ENCODE data around the gene PITPNB. TPM values are rescaled to one million over a fixed set of nuclear protein-coding genes. Genes with fewer than 3 reads are reported as not detected.

Gene PITPNB
- total and polyA plus RNA-seq, 9 donors = 18.2 to 56.2 (median 42.4) TPM

DNA sequence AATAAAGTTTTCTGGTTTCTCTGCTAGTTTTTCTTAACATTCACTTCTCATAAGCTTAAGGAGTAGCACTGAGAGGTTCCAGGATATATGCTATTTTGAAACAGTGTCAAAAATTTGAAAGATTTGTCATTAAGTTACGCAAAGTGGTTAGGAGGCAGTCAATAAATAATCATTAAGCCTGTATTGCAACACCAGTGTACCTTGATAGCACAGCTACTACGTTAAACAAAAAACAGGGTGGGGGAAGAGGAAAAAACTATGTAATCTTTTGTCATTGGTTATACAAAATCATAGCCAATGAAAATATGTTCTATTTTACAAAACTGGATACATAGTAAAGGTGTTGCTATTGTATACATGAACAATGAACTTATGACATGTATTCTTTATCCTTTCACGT is 30.4 kb upstream of the PITPNB start:
- Histone ChIP-seq H3K27me3 (ENCODE audit: control insufficient read depth, insufficient read depth, low read length) (no peaks in the 10 kb centered on the region), H3K9me3 (replicated peaks; ENCODE audit: control insufficient read depth, low read depth, low read length) (no peaks in the 10 kb centered on the region), H3K4me3 (ENCODE audit: low read length) (no peak overlapping the region), H3K4me1 (ENCODE audit: control insufficient read depth, insufficient read depth, low read length) (no peaks in the 10 kb centered on the region), H3K36me3 (ENCODE audit: control insufficient read depth, insufficient read depth, low read length) (no peaks in the 10 kb centered on the region), H3K27ac (ENCODE audit: low read length) (no peak overlapping the region)
- DNase-seq = no peak
- WGBS (ENCODE audit: insufficient coverage) = no CpG with 5 or more reads among the region's 3 CpGs

DNA sequence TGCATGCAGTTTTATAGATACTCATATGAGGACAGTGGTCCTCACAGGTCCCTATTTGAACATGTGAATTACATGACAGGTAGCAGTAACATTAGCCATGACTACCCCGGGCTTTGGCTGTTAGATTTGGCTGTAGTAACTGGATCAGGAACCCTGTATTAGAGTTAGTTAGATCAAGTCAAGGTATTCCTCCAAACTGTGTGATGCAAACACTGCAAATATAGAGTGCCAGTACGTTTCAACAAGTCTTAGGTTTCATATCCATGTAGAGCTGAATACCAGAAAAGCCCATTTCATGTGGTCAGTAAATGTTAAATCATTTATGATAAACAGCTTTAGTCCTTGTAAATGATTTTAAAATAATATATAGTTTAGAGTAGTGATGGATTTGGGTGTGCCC is 29.5 kb upstream of the PITPNB start:
- Histone ChIP-seq H3K4me1 (ENCODE audit: control insufficient read depth, insufficient read depth, low read length) (no peaks in the 10 kb centered on the region), H3K27ac (ENCODE audit: low read length) (no peak overlapping the region), H3K4me3 (ENCODE audit: low read length) (no peak overlapping the region), H3K27me3 (ENCODE audit: control insufficient read depth, insufficient read depth, low read length) (no peaks in the 10 kb centered on the region), H3K36me3 (ENCODE audit: control insufficient read depth, insufficient read depth, low read length) (no peaks in the 10 kb centered on the region), H3K9me3 (replicated peaks; ENCODE audit: control insufficient read depth, low read depth, low read length) (no peaks in the 10 kb centered on the region)
- WGBS (ENCODE audit: insufficient coverage) = 80% methylated on average over 1 of the region's 2 CpGs
- DNase-seq = no peak

DNA sequence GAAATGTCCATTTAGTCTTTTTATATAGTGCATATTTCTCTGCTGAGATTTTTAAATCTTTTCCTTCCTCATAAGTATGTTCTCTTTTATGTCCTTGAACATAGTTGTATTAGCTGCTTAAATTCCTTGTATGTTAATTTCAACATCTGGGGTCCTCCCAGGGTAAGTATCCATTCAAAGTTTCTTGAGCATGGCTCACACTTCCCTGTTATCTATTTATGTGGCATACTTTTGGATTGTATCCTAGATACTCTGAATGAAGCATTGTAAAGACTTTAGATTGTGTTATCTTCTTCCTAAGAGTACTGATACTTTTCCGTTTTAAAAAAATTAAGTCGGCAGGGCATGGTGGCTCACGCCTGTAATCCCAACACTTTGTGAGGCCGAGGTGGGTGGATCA is 28.4 kb upstream of the PITPNB start:
- H3K27me3 ChIP-seq (ENCODE audit: control insufficient read depth, insufficient read depth, low read length) = no peaks in the 10 kb centered on the region
- WGBS (ENCODE audit: insufficient coverage) = 95% methylated on average over 4 of the region's 4 CpGs

DNA sequence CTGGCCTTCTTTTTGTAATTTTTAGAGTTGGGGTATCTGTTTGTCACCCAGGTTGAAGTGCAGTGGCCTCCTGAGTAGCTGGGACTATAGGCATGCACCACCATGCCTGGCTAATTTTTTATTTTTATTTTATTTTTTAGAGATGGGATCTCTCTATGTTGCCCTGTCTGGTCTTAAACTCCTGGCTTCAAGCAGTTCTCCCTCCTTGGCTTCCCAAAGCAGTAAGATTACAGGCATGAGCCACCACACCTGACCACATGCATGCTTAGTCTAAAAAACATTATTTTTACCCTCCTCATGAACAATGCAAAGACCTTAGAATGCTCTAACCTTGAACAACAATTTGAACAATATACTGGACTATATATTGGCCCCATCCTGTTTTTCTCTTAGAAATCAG is 22.1 kb upstream of the PITPNB start:
- DNase-seq = no peak
- Histone ChIP-seq H3K4me1 (ENCODE audit: control insufficient read depth, insufficient read depth, low read length) (no peaks in the 10 kb centered on the region), H3K4me3 (ENCODE audit: low read length) (no peak overlapping the region)

More for the DNA sequence above, 28.4 kb upstream of the PITPNB start:
- Histone ChIP-seq H3K27ac (ENCODE audit: low read length) (no peak overlapping the region), H3K9me3 (replicated peaks; ENCODE audit: control insufficient read depth, low read depth, low read length) (no peaks in the 10 kb centered on the region), H3K4me3 (ENCODE audit: low read length) (no peak overlapping the region), H3K4me1 (ENCODE audit: control insufficient read depth, insufficient read depth, low read length) (no peaks in the 10 kb centered on the region), H3K36me3 (ENCODE audit: control insufficient read depth, insufficient read depth, low read length) (no peaks in the 10 kb centered on the region)
- no peak for DNase-seq

DNA sequence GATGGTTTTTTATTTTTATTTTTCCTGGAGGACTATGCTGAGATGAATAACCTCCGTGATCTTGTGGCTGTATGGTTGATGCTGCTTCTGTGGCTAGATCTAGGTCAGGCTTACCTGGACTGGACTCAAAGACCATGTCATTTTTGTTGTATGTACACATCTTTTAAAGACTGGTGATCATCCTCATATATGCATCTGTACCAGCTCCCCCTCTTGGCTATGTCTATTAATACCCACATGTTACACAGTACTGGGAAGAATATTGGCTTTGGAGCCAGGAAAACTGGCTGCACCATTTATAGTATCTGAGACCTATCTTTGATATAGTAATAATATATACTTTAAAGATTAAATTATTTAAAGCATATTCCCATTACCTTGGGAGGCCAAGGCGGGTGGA is 18.4 kb upstream of the PITPNB start:
- no peak overlapping the region for H3K4me3 ChIP-seq (ENCODE audit: low read length)
- DNase-seq = no peak
- H3K9me3 ChIP-seq (replicated peaks; ENCODE audit: control insufficient read depth, low read depth, low read length) = no peaks in the 10 kb centered on the region
- no peak overlapping the region for H3K27ac ChIP-seq (ENCODE audit: low read length)
- no peaks in the 10 kb centered on the region for H3K4me1 ChIP-seq (ENCODE audit: control insufficient read depth, insufficient read depth, low read length)
- H3K36me3 ChIP-seq (ENCODE audit: control insufficient read depth, insufficient read depth, low read length) = no peaks in the 10 kb centered on the region
- WGBS (ENCODE audit: insufficient coverage) = no CpG with 5 or more reads among the region's 2 CpGs
- no peaks in the 10 kb centered on the region for H3K27me3 ChIP-seq (ENCODE audit: control insufficient read depth, insufficient read depth, low read length)

More for the DNA sequence above, 22.1 kb upstream of the PITPNB start:
- H3K27me3 ChIP-seq (ENCODE audit: control insufficient read depth, insufficient read depth, low read length) = no peaks in the 10 kb centered on the region
- H3K9me3 ChIP-seq (replicated peaks; ENCODE audit: control insufficient read depth, low read depth, low read length) = no peaks in the 10 kb centered on the region
- H3K36me3 ChIP-seq (ENCODE audit: control insufficient read depth, insufficient read depth, low read length) = no peaks in the 10 kb centered on the region
- no peak overlapping the region for H3K27ac ChIP-seq (ENCODE audit: low read length)

DNA sequence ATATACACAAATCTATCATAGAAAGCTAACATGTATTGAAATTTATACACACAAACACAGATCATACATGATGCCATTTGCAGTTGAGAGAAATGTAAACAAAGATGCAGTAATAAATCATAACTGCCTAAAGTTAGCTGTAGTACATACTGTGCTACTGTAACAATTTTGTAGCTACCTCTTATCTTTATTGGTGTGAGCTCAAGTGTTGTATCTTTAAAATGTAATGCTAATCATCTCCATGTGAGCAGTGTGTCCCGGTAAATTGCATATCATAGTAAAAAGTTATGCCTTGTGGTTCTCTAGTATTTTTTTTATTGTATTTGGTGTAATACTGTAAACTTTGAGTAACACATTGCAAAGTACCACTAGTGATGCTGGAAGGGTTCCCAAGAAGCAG is 16.8 kb upstream of the PITPNB start:
- Histone ChIP-seq H3K27me3 (ENCODE audit: control insufficient read depth, insufficient read depth, low read length) (no peaks in the 10 kb centered on the region), H3K27ac (ENCODE audit: low read length) (no peak overlapping the region), H3K4me1 (ENCODE audit: control insufficient read depth, insufficient read depth, low read length) (no peaks in the 10 kb centered on the region), H3K4me3 (ENCODE audit: low read length) (no peak overlapping the region), H3K36me3 (ENCODE audit: control insufficient read depth, insufficient read depth, low read length) (no peaks in the 10 kb centered on the region), H3K9me3 (replicated peaks; ENCODE audit: control insufficient read depth, low read depth, low read length) (no peaks in the 10 kb centered on the region)
- WGBS (ENCODE audit: insufficient coverage) = no CpG with 5 or more reads among the region's 1 CpG
- DNase-seq = no peak

DNA sequence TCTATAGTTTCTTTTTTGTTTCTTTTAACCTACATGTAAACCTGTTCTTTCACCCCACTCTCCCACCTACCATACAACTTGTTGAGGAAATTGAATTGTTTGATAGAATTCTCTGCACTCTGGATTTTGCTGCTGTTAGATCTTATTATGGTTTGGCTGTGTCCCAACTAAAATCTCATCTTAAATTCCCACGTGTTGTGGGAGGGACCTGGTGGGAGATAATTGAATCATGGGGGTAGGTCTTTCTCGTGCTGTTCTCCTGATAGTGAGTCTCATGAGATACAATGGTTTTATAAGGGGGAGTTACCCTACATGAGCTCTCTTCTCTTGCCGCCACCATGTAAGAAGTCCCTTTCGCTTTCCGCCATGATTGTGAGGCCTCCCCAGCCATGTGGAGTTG is 15.0 kb upstream of the PITPNB start:
- Histone ChIP-seq H3K4me1 (ENCODE audit: control insufficient read depth, insufficient read depth, low read length) (no peaks in the 10 kb centered on the region), H3K27ac (ENCODE audit: low read length) (no peak overlapping the region), H3K9me3 (replicated peaks; ENCODE audit: control insufficient read depth, low read depth, low read length) (no peaks in the 10 kb centered on the region), H3K27me3 (ENCODE audit: control insufficient read depth, insufficient read depth, low read length) (no peaks in the 10 kb centered on the region), H3K36me3 (ENCODE audit: control insufficient read depth, insufficient read depth, low read length) (no peaks in the 10 kb centered on the region), H3K4me3 (ENCODE audit: low read length) (no peak overlapping the region)
- DNase-seq = no peak
- WGBS (ENCODE audit: insufficient coverage) = no CpG with 5 or more reads among the region's 5 CpGs

DNA sequence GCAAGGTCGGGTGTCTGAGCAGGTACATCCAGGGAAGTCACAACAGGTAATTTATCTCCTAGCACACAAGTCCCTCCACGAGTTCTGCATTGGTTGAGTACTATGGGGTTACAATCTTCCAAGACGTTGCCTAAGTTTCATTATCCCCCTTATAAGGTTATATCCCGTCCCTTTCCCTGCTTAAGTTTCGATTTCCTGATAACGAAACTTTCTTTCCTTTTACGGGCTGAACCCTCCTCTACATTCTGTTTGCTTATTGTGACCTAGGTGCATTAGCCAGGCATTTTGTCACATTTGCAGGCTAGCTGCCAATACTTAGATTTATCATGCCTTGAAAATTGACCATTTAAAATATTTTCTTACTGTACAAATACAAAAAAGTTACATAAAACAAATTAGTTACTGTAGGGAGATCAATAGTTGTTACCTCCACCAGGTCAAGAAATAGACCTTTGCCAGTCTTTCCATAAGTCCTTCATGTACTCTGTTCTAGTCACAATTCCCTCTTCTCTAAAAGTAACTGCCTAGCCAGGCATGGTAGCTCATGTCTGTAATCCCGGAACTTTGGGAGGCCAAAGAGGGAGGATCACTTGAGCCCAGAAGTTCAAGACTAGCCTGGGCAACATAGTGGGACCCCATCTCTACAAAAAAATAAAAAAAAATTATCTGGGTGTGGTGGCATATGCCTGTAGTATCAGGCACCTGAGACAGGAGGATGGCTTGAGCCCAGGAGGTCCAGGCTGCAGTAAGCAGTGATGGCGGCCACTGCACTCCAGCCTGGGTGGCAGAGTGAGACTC is 14.3 kb upstream of the PITPNB start:
- no peaks in the 10 kb centered on the region for H3K27me3 ChIP-seq (ENCODE audit: control insufficient read depth, insufficient read depth, low read length)
- H3K36me3 ChIP-seq (ENCODE audit: control insufficient read depth, insufficient read depth, low read length) = no peaks in the 10 kb centered on the region
- H3K9me3 ChIP-seq (replicated peaks; ENCODE audit: control insufficient read depth, low read depth, low read length) = no peaks in the 10 kb centered on the region
- no peaks in the 10 kb centered on the region for H3K4me1 ChIP-seq (ENCODE audit: control insufficient read depth, insufficient read depth, low read length)
- H3K27ac ChIP-seq (ENCODE audit: low read length) = no peak overlapping the region
- WGBS (ENCODE audit: insufficient coverage) = 95% methylated on average over 6 of the region's 9 CpGs
- no peak for DNase-seq
- H3K4me3 ChIP-seq (ENCODE audit: low read length) = no peak overlapping the region

DNA sequence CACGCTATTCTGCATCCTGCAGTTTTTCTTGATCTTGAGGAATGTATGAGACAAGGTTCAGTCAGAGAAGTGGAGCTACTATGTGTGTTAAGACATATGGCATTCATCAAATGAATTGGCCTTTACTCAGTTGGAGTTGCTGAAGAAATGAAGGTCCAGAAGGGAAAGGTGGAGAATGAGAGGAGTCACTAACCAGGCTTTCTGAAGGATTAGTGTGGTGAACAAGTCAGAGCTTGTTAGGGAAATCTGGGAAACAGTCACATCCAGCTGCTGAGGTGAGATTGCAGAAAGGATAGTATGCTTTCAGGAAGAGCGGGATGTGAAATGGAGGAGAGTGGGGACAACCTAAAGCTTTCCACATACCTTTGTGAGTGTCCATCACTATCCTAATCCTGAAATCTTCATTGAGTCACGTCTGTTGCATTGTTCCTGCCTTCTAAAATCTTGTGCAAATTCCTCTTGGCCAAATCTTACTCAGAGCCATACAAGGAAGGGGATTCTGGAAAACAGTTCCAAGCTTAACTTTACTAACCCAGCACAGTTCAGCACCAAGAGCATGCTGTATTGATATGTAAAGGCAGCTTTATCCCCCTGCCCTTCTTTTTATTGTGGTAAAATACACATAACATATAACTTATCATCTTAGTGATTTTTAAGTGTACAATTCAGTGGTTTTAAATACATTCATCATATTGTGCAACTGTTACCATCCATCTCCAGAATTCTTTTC is 11.4 kb upstream of the PITPNB start:
- WGBS (ENCODE audit: insufficient coverage) = 61% methylated on average over 2 of the region's 3 CpGs
- DNase-seq = no peak
- H3K36me3 ChIP-seq (ENCODE audit: control insufficient read depth, insufficient read depth, low read length) = no peaks in the 10 kb centered on the region

DNA sequence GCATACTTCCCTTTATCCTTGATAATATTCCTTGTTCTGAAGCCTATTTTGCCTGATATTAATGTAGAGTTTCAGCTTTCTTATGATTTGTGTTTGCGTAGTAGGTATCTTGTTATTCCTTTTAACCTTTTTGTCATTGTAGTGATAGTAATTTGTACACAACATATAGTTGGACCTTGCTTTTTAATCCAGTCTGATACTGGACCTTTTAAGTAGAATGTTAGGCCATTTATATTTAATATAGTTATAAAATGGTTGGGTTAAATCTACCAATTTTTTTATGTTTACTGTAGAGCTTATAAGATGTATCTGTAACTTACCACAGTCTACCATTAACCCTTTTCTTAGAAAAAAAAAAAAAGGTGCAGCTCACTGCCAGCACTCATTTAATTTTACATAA is 8.6 kb upstream of the PITPNB start:
- no peaks in the 10 kb centered on the region for H3K36me3 ChIP-seq (ENCODE audit: control insufficient read depth, insufficient read depth, low read length)
- WGBS (ENCODE audit: insufficient coverage) = no CpG with 5 or more reads among the region's 1 CpG
- no peak overlapping the region for H3K27ac ChIP-seq (ENCODE audit: low read length)
- H3K4me1 ChIP-seq (ENCODE audit: control insufficient read depth, insufficient read depth, low read length) = no peaks in the 10 kb centered on the region
- H3K27me3 ChIP-seq (ENCODE audit: control insufficient read depth, insufficient read depth, low read length) = no peaks in the 10 kb centered on the region
- H3K9me3 ChIP-seq (replicated peaks; ENCODE audit: control insufficient read depth, low read depth, low read length) = no peaks in the 10 kb centered on the region
- DNase-seq = no peak
- H3K4me3 ChIP-seq (ENCODE audit: low read length) = no peak overlapping the region

More for the DNA sequence above, 11.4 kb upstream of the PITPNB start:
- Histone ChIP-seq H3K27ac (ENCODE audit: low read length) (no peak overlapping the region), H3K4me1 (ENCODE audit: control insufficient read depth, insufficient read depth, low read length) (no peaks in the 10 kb centered on the region), H3K9me3 (replicated peaks; ENCODE audit: control insufficient read depth, low read depth, low read length) (no peaks in the 10 kb centered on the region), H3K27me3 (ENCODE audit: control insufficient read depth, insufficient read depth, low read length) (no peaks in the 10 kb centered on the region), H3K4me3 (ENCODE audit: low read length) (no peak overlapping the region)

Measured in muscle of leg (tissue), 11 donors.